H1 (cell line): ENCODE results near the gene INIP. TPM values are rescaled to one million over a fixed set of nuclear protein-coding genes. Genes with fewer than 3 reads are reported as not detected.
A peak's percentile ranks its signal among the peaks of the same experiment; 100 is the strongest.

Experiments
- CTCF ChIA-PET: fragments of 300-600 bp; sonication (Branson Sonifier 250); formaldehyde crosslinking; loops from one replicate; lab custom pipeline; 2021; ENCODE audit not compliant: partially characterized antibody; lab: Charles Lee
- POLR2A ChIA-PET: fragments of 300-600 bp; sonication (Branson Sonifier 250); formaldehyde crosslinking; loops from one replicate; lab custom pipeline; 2021; ENCODE audit warnings: inconsistent platforms; ENCODE audit not compliant: partially characterized antibody; lab: Charles Lee
- DNase-seq, 2 experiments: peaks; one replicate each; pipeline versions ENCODE4 v3.0.0 to v3.0.0-alpha.2; 2010 to 2022; ENCODE audit warnings: low spot score in 2 of 2, low read depth in 1 of 2, mixed read lengths in 1 of 2
- FAIRE-seq: peaks from 2 replicates; lab custom pipeline; 2011; peaks lifted over from hg19 to GRCh38; lab: Jason Lieb, UNC
- H2AFZ ChIP-seq: 2 replicates; pipeline ENCODE4 v1.8.1; 2012; ENCODE audit warnings: low read length, inconsistent platforms
- H2AK5ac ChIP-seq: 2 replicates; pipeline ENCODE4 v1.6.1; 2013; ENCODE audit warnings: low read depth, low read length
- H2BK120ac ChIP-seq: replicated peaks from 2 replicates; pipeline ENCODE3; 2013; ENCODE audit warnings: low read depth, low read length, inconsistent platforms
- H2BK12ac ChIP-seq: 2 replicates; pipeline ENCODE4 v1.6.1; 2013; ENCODE audit warnings: low read depth, low read length
- H2BK15ac ChIP-seq: 2 replicates; pipeline ENCODE4 v1.6.1; 2013; ENCODE audit warnings: low read length
- H2BK20ac ChIP-seq: 2 replicates; pipeline ENCODE4 v1.6.1; 2013; ENCODE audit warnings: low read length
- H2BK5ac ChIP-seq: 2 replicates; pipeline ENCODE4 v1.6.1; 2013; ENCODE audit warnings: low read depth, low read length
- H3K14ac ChIP-seq: 2 replicates; pipeline ENCODE4 v1.6.1; 2013; ENCODE audit warnings: inconsistent platforms; ENCODE audit not compliant: insufficient read length
- H3K18ac ChIP-seq: 2 replicates; pipeline ENCODE4 v1.6.1; 2013; ENCODE audit warnings: low read length; ENCODE audit errors: extremely low read depth
- H3K23ac ChIP-seq: 2 replicates; pipeline ENCODE4 v1.6.1; 2013; ENCODE audit warnings: inconsistent platforms; ENCODE audit not compliant: insufficient read length
- H3K23me2 ChIP-seq: 2 replicates; pipeline ENCODE4 v1.6.1; 2013; ENCODE audit warnings: low read depth, low read length
- H3K27ac ChIP-seq: 2 replicates; pipeline ENCODE4 v1.6.1; 2011; ENCODE audit warnings: low read depth, low read length, inconsistent platforms
- H3K27me3 ChIP-seq, 4 experiments: replicated peaks in 1 of 4; 1 replicate in 1 of 4; 2 replicates in 3 of 4; pipeline versions ENCODE4 v1.6.1 to v1.8.1; 2011 to 2013; ENCODE audit warnings: low read length in 3 of 4, mild to moderate bottlenecking in 3 of 4, inconsistent platforms in 2 of 4, mixed read lengths in 2 of 4, moderate library complexity in 1 of 4; ENCODE audit not compliant: control insufficient read depth in 3 of 4, insufficient read depth in 3 of 4; ENCODE audit errors: extremely low read depth in 1 of 4
- H3K36me3 ChIP-seq, 4 experiments: 2 replicates each; pipeline versions ENCODE4 v1.6.1 to v1.8.1; 2011 to 2013; ENCODE audit warnings: mild to moderate bottlenecking in 4 of 4, low read length in 3 of 4, moderate library complexity in 2 of 4, control low read depth in 1 of 4, inconsistent platforms in 1 of 4; ENCODE audit not compliant: insufficient read depth in 4 of 4, control insufficient read depth in 2 of 4
- H3K4ac ChIP-seq: replicated peaks from 2 replicates; pipeline ENCODE3; 2013; ENCODE audit warnings: low read length, low read depth, mixed read lengths, inconsistent platforms; ENCODE audit not compliant: insufficient read length
- H3K4me1 ChIP-seq, 4 experiments: replicated peaks in 1 of 4; 1 replicate in 1 of 4; 2 replicates in 3 of 4; pipeline versions ENCODE4 v1.6.1 to v1.8.1; 2011 to 2013; ENCODE audit warnings: low read length in 3 of 4, inconsistent platforms in 2 of 4, mixed read lengths in 1 of 4; ENCODE audit not compliant: insufficient read depth in 4 of 4, control insufficient read depth in 3 of 4
- H3K4me2 ChIP-seq, 2 experiments: 2 replicates each; pipeline versions ENCODE4 v1.6.1 to v1.8.1; 2011 to 2013; ENCODE audit warnings: low read depth in 2 of 2, low read length in 2 of 2, control low read depth in 1 of 2, inconsistent platforms in 1 of 2, mild to moderate bottlenecking in 1 of 2; ENCODE audit not compliant: insufficient read depth in 1 of 2
- H3K4me3 ChIP-seq, 4 experiments: fragments of 200-600, 300-600 bp in 1 of 4; sonication (generic), shearing (Covaris generic), sonication (Bioruptor Twin) in 1 of 4; 2 replicates each; pipeline versions ENCODE4 v1.5.1 to v1.8.1; 2011 to 2016; ENCODE audit warnings: low read length in 4 of 4, low read depth in 3 of 4, control low read depth in 2 of 4, inconsistent platforms in 2 of 4, mild to moderate bottlenecking in 2 of 4, mixed read lengths in 1 of 4, moderate library complexity in 1 of 4; ENCODE audit not compliant: insufficient read depth in 2 of 4; ENCODE audit errors: extremely low read depth in 1 of 4
- H3K56ac ChIP-seq: replicated peaks from 2 replicates; pipeline ENCODE3; 2013; ENCODE audit warnings: low read depth, mild to moderate bottlenecking, mixed read lengths, low read length, inconsistent platforms; ENCODE audit not compliant: insufficient read length
- H3K79me1 ChIP-seq: 2 replicates; pipeline ENCODE4 v1.6.1; 2013; ENCODE audit warnings: low read depth, low read length, control low read depth
- H3K79me2 ChIP-seq, 2 experiments: 2 replicates each; pipeline versions ENCODE4 v1.6.1 to v1.8.1; 2012 to 2013; ENCODE audit warnings: low read length in 2 of 2, mild to moderate bottlenecking in 2 of 2, inconsistent platforms in 1 of 2; ENCODE audit not compliant: insufficient read depth in 2 of 2, control insufficient read depth in 1 of 2
- H3K9ac ChIP-seq, 4 experiments: replicated peaks in 1 of 4; 1 replicate in 1 of 4; 2 replicates in 3 of 4; pipeline versions ENCODE4 v1.6.1 to v1.8.1; 2011 to 2013; ENCODE audit warnings: low read depth in 3 of 4, low read length in 3 of 4, control low read depth in 2 of 4, mild to moderate bottlenecking in 2 of 4, moderate library complexity in 2 of 4, inconsistent platforms in 1 of 4; ENCODE audit errors: extremely low read depth in 1 of 4
- H3K9me3 ChIP-seq, 2 experiments: 2 replicates each; pipeline versions ENCODE4 v1.6.1 to v1.8.1; 2012 to 2013; ENCODE audit warnings: mild to moderate bottlenecking in 2 of 2, moderate library complexity in 2 of 2, control low read depth in 1 of 2, inconsistent platforms in 1 of 2, low read depth in 1 of 2, low read length in 1 of 2, mixed read lengths in 1 of 2; ENCODE audit not compliant: insufficient read depth in 2 of 2
- H4K20me1 ChIP-seq, 2 experiments: replicated peaks in 1 of 2; 2 replicates each; pipeline versions ENCODE3 to v1.8.1; 2011 to 2013; ENCODE audit warnings: inconsistent platforms in 2 of 2, low read length in 2 of 2, mild to moderate bottlenecking in 1 of 2; ENCODE audit not compliant: insufficient read depth in 2 of 2, control insufficient read depth in 1 of 2
- H4K5ac ChIP-seq: 2 replicates; pipeline ENCODE4 v1.6.1; 2013; ENCODE audit warnings: low read length, low read depth, mixed read lengths, inconsistent platforms; ENCODE audit not compliant: insufficient read length
- H4K8ac ChIP-seq: 2 replicates; pipeline ENCODE4 v1.8.0; 2013; ENCODE audit warnings: mild to moderate bottlenecking, moderate library complexity, low read length, inconsistent platforms; ENCODE audit not compliant: insufficient read depth; ENCODE audit errors: extremely low read depth
- H4K91ac ChIP-seq: replicated peaks from 2 replicates; pipeline ENCODE3; 2013; ENCODE audit warnings: low read length, mixed read lengths, inconsistent platforms; ENCODE audit not compliant: insufficient read length
- CBX5 ChIP-seq: fragments of 300-800, 300-1000 bp; sonication (generic); IDR thresholded peaks from 2 replicates; pipeline ENCODE4 v1.7.1; 2016; ENCODE audit warnings: antibody characterized with exemption, low read length, low read depth
- CTBP2 ChIP-seq: IDR thresholded peaks from 2 replicates; pipeline ENCODE4 v1.7.0; 2011; ENCODE audit warnings: borderline replicate concordance, mild to moderate bottlenecking, moderate library complexity, mixed read lengths, low read length; ENCODE audit not compliant: insufficient read depth, insufficient read length
- FOSL1 ChIP-seq: IDR thresholded peaks from 2 replicates; pipeline ENCODE4 v1.6.1; 2011; ENCODE audit warnings: mild to moderate bottlenecking, low read depth, low read length, moderate library complexity; ENCODE audit not compliant: insufficient read depth
- HDAC6 ChIP-seq: IDR thresholded peaks from one replicate; pipeline ENCODE4 v1.7.1; 2012; ENCODE audit warnings: low read depth, mild to moderate bottlenecking, inconsistent platforms, low read length, moderate library complexity
- RBBP5 ChIP-seq: IDR thresholded peaks from 2 replicates; pipeline ENCODE4 v1.7.1; 2012; ENCODE audit warnings: low read depth, mild to moderate bottlenecking, inconsistent platforms, low read length, moderate library complexity, borderline replicate concordance
- RNF2 ChIP-seq: fragments of 200-900, 300-1000 bp; sonication (generic); IDR thresholded peaks from 2 replicates; pipeline ENCODE4 v1.7.1; 2016; ENCODE audit warnings: borderline replicate concordance, low read depth, mild to moderate bottlenecking, antibody characterized with exemption, low read length; ENCODE audit not compliant: poor library complexity, severe bottlenecking; ENCODE audit errors: missing control alignments
- SP2 ChIP-seq: IDR thresholded peaks from 2 replicates; pipeline ENCODE4 v1.6.1; 2012; ENCODE audit warnings: mild to moderate bottlenecking, low read length, inconsistent platforms
- SUZ12 ChIP-seq: fragments of 200-600 bp; sonication (generic); IDR thresholded peaks from 2 replicates; pipeline ENCODE4 v1.6.1; 2012; ENCODE audit warnings: mild to moderate bottlenecking, inconsistent platforms, low read length, moderate library complexity, mixed read lengths
- TAF7 ChIP-seq: optimal IDR thresholded peaks from 2 replicates; pipeline ENCODE3; 2011; ENCODE audit warnings: low read depth, mild to moderate bottlenecking, inconsistent platforms, low read length, moderate library complexity, borderline replicate concordance
- ZNF274 ChIP-seq: IDR thresholded peaks from 2 replicates; pipeline ENCODE4 v1.7.0; 2012; ENCODE audit warnings: low read length, borderline replicate concordance; ENCODE audit errors: extremely low read depth
- WGBS, 2 experiments: shearing (Covaris generic) in 1 of 2; methylation state at CpG; one replicate each; pipeline versions ENCODE4 v1.1.6 to v1.1.7; 2013 to 2015; ENCODE audit warnings: low lambda C conversion rate in 2 of 2, mixed read lengths in 2 of 2, inconsistent platforms in 1 of 2, low coverage in 1 of 2, missing lambda C conversion rate in 1 of 2; ENCODE audit not compliant: insufficient replicate concordance in 2 of 2, insufficient coverage in 1 of 2, insufficient read length in 1 of 2; ENCODE audit errors: extremely low coverage in 1 of 2, missing lambda C conversion rate in 1 of 2; 5-methylcytosine and 5-hydroxymethylcytosine counted together
- polyA plus RNA-seq, 7 experiments: library from polyadenylated mRNA; depleted of rRNA in 3 of 7; stranded (reverse) in 5 of 7; unstranded in 2 of 7; fragments of >200 nt in 5 of 7; fragments of 200-250 nt in 2 of 7; gene quantifications; 1 replicate in 5 of 7; 2 replicates in 1 of 7; 4 replicates in 1 of 7; pipeline versions ENCODE4 v1.2.1 to v1.2.3, GENCODE V29; 2011 to 2013; ENCODE audit warnings: missing spikeins in 2 of 7, mixed read lengths in 2 of 7
- total RNA-seq: library from RNA; stranded (reverse); fragmentation: NEBNext Ultra II Directional; extraction: Animal tissue kit (Norgen Biotek cat#: 25700); gene quantifications from 2 replicates; pipeline ENCODE4 v1.2.1, GENCODE V29; 2021
- TF ChIP-seq, protein P1 (sequence below): IDR thresholded peaks from 2 replicates; pipeline ENCODE4 v1.6.1; 2012; ENCODE audit warnings: low read length, inconsistent platforms

INIP gene
- total and polyA plus RNA-seq, 2 of the 8 experiments (the other 6 are each of a cell fraction or from before 2014, with no cell fraction given) = 10.7 to 18.3 TPM

DNA sequence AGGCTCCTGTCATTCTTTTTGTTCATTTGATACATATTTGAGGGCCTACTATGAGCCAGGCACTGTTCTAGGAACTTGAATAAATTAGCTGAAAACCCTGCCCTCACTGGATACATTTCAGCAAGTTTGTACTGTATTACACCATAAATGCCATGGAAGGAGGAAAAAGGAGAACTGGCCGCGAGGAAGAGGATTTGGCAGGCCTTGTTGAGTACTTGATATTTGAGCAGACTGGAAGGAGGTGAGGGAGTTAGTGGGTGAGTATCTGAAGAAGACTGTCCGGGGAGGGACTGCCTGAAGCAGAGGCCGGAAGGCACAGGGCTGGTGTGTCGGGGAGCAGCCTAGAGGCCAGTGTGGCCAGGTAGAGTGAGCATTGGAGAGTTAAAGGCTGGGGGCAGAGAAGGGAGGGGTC is 37.1 kb upstream of the INIP start:
- Histone ChIP-seq H2BK5ac (no peak overlapping the region), H3K79me2 (peaks cover 0 to 8% of the 10 kb centered on the region in 2 experiments; a peak in 1 of 4 replicates), H2BK20ac (no peak overlapping the region), H3K9ac (no peak overlapping the region), H2AFZ (no peak overlapping the region), H3K23ac (no peak overlapping the region), H3K27ac (no peak overlapping the region), H2BK12ac (no peak overlapping the region), H3K18ac (no peak overlapping the region), H4K5ac (no peak overlapping the region), H4K91ac (no peak overlapping the region), H3K14ac (no peak overlapping the region), H4K20me1 (no peaks in the 10 kb centered on the region), H3K36me3 (no peaks in the 10 kb centered on the region), H3K23me2 (peaks cover 9% of the 10 kb centered on the region), H3K4me3 (no peak overlapping the region), H2BK120ac (no peak overlapping the region), H3K4me2 (peak overlapping the region in 1 of 2 experiments; percentile 5; a peak in 1 of 4 replicates), H3K27me3 (no peaks in the 10 kb centered on the region), H3K79me1 (no peaks in the 10 kb centered on the region), H3K56ac (no peak overlapping the region), H3K4me1 (peaks cover 0 to 7% (median 2%) of the 10 kb centered on the region in 4 experiments; a peak in 6 of 7 replicates), H3K9me3 (no peaks in the 10 kb centered on the region), H2BK15ac (no peak overlapping the region), H4K8ac (no peak overlapping the region), H3K4ac (no peak overlapping the region), H2AK5ac (no peak overlapping the region)
- FAIRE-seq (no peak), DNase-seq (no peak)
- TF ChIP-seq CBX5 (no peak), RNF2 (no peak), TAF7 (no peak), SUZ12 (no peak), RBBP5 (no peak), ZNF274 (no peak), HDAC6 (no peak), CTBP2 (no peak), FOSL1 (no peak), SP2 (no peak)
- TF ChIP-seq, protein P1, sequence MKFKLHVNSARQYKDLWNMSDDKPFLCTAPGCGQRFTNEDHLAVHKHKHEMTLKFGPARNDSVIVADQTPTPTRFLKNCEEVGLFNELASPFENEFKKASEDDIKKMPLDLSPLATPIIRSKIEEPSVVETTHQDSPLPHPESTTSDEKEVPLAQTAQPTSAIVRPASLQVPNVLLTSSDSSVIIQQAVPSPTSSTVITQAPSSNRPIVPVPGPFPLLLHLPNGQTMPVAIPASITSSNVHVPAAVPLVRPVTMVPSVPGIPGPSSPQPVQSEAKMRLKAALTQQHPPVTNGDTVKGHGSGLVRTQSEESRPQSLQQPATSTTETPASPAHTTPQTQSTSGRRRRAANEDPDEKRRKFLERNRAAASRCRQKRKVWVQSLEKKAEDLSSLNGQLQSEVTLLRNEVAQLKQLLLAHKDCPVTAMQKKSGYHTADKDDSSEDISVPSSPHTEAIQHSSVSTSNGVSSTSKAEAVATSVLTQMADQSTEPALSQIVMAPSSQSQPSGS = no peak
- 66% methylated on average over 5 of the region's 5 CpGs; no CpG with 5 or more reads in 1 of the 2 experiments for WGBS, 2 experiments
- ChIA-PET CTCF (no interaction called here), POLR2A (no interaction called here)
